ENCODE results near the gene DPP10.

- TF ChIP-seq EZH2 (IDR thresholded peaks at IDR 0.05; ENCODE audit: borderline replicate concordance, low read depth, low read length, severe bottlenecking) (no peak), CTCF (IDR thresholded peaks at IDR 0.05; ENCODE audit: borderline replicate concordance, extremely low read depth, low read length, poor library complexity, severe bottlenecking) (no peak)
These were observed 1399.9 kb downstream of the DPP10 start for GRCh38 chr2:115842306-115842705.

Measured in DND-41 (cell line).